ENCODE measurements around the gene BDKRB2.

DNA sequence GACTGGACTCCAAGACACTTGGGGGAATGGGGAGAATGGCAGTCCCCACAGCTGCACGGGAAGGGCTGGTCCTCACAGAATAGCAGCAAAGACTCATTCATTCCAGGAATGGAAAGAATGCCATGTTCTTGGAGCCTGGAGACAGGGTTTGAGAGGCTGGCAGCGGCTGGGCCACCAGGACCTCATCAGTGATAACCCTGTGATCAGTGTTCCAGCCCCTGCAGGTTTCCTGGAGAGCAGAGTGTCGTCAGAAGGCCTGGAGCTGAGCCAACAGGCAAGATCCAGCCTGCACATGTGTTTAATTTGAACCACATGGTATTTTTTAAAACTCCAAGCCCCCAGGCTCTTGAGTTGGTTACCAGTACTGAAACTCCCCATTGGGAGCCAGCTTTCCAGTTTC, 62.7 kb downstream of the BDKRB2 start:
- TF ChIP-seq POLR2A (IDR thresholded peaks at IDR 0.05; ENCODE audit: low read depth, low read length) (no peak), TAF1 (IDR thresholded peaks at IDR 0.05; ENCODE audit: borderline replicate concordance, low read depth, low read length) (no peak)

Measured in GM12892 (cell line).